ENCODE data around the gene IRF1.
A peak's percentile ranks its signal among the peaks of the same experiment; 100 is the strongest.

Gene IRF1

GRCh38 chr5:132459983-132460838, 30.4 kb downstream of the IRF1 start:
- Histone ChIP-seq H4K8ac (ENCODE audit: low read depth, low read length) (no peak overlapping the region), H2AK5ac (ENCODE audit: low read length) (no peak overlapping the region), H3K4me3 (ENCODE audit: low read length) (no peak overlapping the region), H3K23ac (ENCODE audit: low read length) (no peak overlapping the region), H2BK15ac (replicated peaks; ENCODE audit: low read depth) (no peak overlapping the region), H3K4ac (ENCODE audit: low read depth, low read length) (no peak overlapping the region), H3K36me3 (ENCODE audit: control insufficient read depth, insufficient read depth, low read length) (no peaks in the 10 kb centered on the region), H3K9ac (ENCODE audit: low read length) (no peak overlapping the region), H2BK5ac (ENCODE audit: low read length) (no peak overlapping the region), H3K18ac (ENCODE audit: low read length) (no peak overlapping the region), H3K27ac (ENCODE audit: low read depth, low read length) (no peak overlapping the region), H3K79me1 (ENCODE audit: low read length) (no peaks in the 10 kb centered on the region), H3K4me1 (ENCODE audit: control insufficient read depth, low read depth, low read length) (peaks cover 9% of the 10 kb centered on the region), H4K5ac (ENCODE audit: low read length) (no peak overlapping the region), H3K4me2 (ENCODE audit: low read length) (no peak overlapping the region), H2BK120ac (ENCODE audit: low read depth, low read length) (no peak overlapping the region), H3K27me3 (ENCODE audit: insufficient read depth, low read length, poor library complexity) (no peaks in the 10 kb centered on the region), H3K56ac (ENCODE audit: low read length) (no peak overlapping the region), H3K79me2 (ENCODE audit: control insufficient read depth, insufficient read depth, low read length) (no peaks in the 10 kb centered on the region)
- peak; percentile 55 for DNase-seq
- no CpG with 5 or more reads among the region's 8 CpGs for WGBS (ENCODE audit: extremely low coverage, insufficient coverage, low lambda C conversion rate)

GRCh38 chr5:132459031-132459982, 31.3 kb downstream of the IRF1 start:
- Histone ChIP-seq H4K5ac (ENCODE audit: low read length) (no peak overlapping the region), H3K27me3 (ENCODE audit: insufficient read depth, low read length, poor library complexity) (no peaks in the 10 kb centered on the region), H3K27ac (ENCODE audit: low read depth, low read length) (no peak overlapping the region), H3K9ac (ENCODE audit: low read length) (no peak overlapping the region), H3K4me2 (ENCODE audit: low read length) (no peak overlapping the region), H3K4me3 (ENCODE audit: low read length) (no peak overlapping the region), H3K79me2 (ENCODE audit: control insufficient read depth, insufficient read depth, low read length) (no peaks in the 10 kb centered on the region), H3K4me1 (ENCODE audit: control insufficient read depth, low read depth, low read length) (peaks cover 3% of the 10 kb centered on the region), H2BK120ac (ENCODE audit: low read depth, low read length) (no peak overlapping the region), H3K56ac (ENCODE audit: low read length) (no peak overlapping the region), H4K8ac (ENCODE audit: low read depth, low read length) (no peak overlapping the region), H3K4ac (ENCODE audit: low read depth, low read length) (no peak overlapping the region), H2BK5ac (ENCODE audit: low read length) (no peak overlapping the region), H3K18ac (ENCODE audit: low read length) (no peak overlapping the region), H3K36me3 (ENCODE audit: control insufficient read depth, insufficient read depth, low read length) (no peaks in the 10 kb centered on the region), H3K79me1 (ENCODE audit: low read length) (no peaks in the 10 kb centered on the region), H2BK15ac (replicated peaks; ENCODE audit: low read depth) (no peak overlapping the region), H2AK5ac (ENCODE audit: low read length) (no peak overlapping the region), H3K23ac (ENCODE audit: low read length) (no peak overlapping the region)
- no CpG with 5 or more reads among the region's 12 CpGs for WGBS (ENCODE audit: extremely low coverage, insufficient coverage, low lambda C conversion rate)
- DNase-seq: no peak

- H3K4me3 ChIP-seq (ENCODE audit: low read length): no peak overlapping the region
- H3K79me2 ChIP-seq (ENCODE audit: control insufficient read depth, insufficient read depth, low read length): no peaks in the 10 kb centered on the region
- H2AK5ac ChIP-seq (ENCODE audit: low read length): no peak overlapping the region
- no peaks in the 10 kb centered on the region for H3K79me1 ChIP-seq (ENCODE audit: low read length)
- no peak overlapping the region for H3K9ac ChIP-seq (ENCODE audit: low read length)
- WGBS (ENCODE audit: extremely low coverage, insufficient coverage, low lambda C conversion rate): no CpG with 5 or more reads among the region's 1 CpG
- no peaks in the 10 kb centered on the region for H3K36me3 ChIP-seq (ENCODE audit: control insufficient read depth, insufficient read depth, low read length)
- no peak overlapping the region for H4K5ac ChIP-seq (ENCODE audit: low read length)
- no peak overlapping the region for H3K23ac ChIP-seq (ENCODE audit: low read length)
- no peak overlapping the region for H4K8ac ChIP-seq (ENCODE audit: low read depth, low read length)
- H3K4me2 ChIP-seq (ENCODE audit: low read length): no peak overlapping the region
- H2BK5ac ChIP-seq (ENCODE audit: low read length): no peak overlapping the region
- H3K4me1 ChIP-seq (ENCODE audit: control insufficient read depth, low read depth, low read length): peaks cover 2% of the 10 kb centered on the region
- no peak overlapping the region for H2BK120ac ChIP-seq (ENCODE audit: low read depth, low read length)
- no peak overlapping the region for H3K18ac ChIP-seq (ENCODE audit: low read length)
- H3K56ac ChIP-seq (ENCODE audit: low read length): no peak overlapping the region
- H3K27me3 ChIP-seq (ENCODE audit: insufficient read depth, low read length, poor library complexity): no peaks in the 10 kb centered on the region
- H3K27ac ChIP-seq (ENCODE audit: low read depth, low read length): no peak overlapping the region
- H3K4ac ChIP-seq (ENCODE audit: low read depth, low read length): no peak overlapping the region
- no peak overlapping the region for H2BK15ac ChIP-seq (replicated peaks; ENCODE audit: low read depth)
- DNase-seq: no peak
Observed at GRCh38 chr5:132458651-132459030, 31.9 kb downstream of the IRF1 start.

GRCh38 chr5:132458226-132458560, 32.4 kb downstream of the IRF1 start:
- Histone ChIP-seq H3K4ac (ENCODE audit: low read depth, low read length) (no peak overlapping the region), H2BK15ac (replicated peaks; ENCODE audit: low read depth) (no peak overlapping the region), H3K23ac (ENCODE audit: low read length) (no peak overlapping the region), H2BK5ac (ENCODE audit: low read length) (no peak overlapping the region), H3K4me3 (ENCODE audit: low read length) (no peak overlapping the region), H3K4me1 (ENCODE audit: control insufficient read depth, low read depth, low read length) (peaks cover 2% of the 10 kb centered on the region), H3K79me2 (ENCODE audit: control insufficient read depth, insufficient read depth, low read length) (no peaks in the 10 kb centered on the region), H4K5ac (ENCODE audit: low read length) (no peak overlapping the region), H3K36me3 (ENCODE audit: control insufficient read depth, insufficient read depth, low read length) (no peaks in the 10 kb centered on the region), H3K4me2 (ENCODE audit: low read length) (no peak overlapping the region), H3K27me3 (ENCODE audit: insufficient read depth, low read length, poor library complexity) (no peaks in the 10 kb centered on the region), H4K8ac (ENCODE audit: low read depth, low read length) (no peak overlapping the region), H3K56ac (ENCODE audit: low read length) (no peak overlapping the region), H2AK5ac (ENCODE audit: low read length) (no peak overlapping the region), H3K27ac (ENCODE audit: low read depth, low read length) (no peak overlapping the region), H3K18ac (ENCODE audit: low read length) (no peak overlapping the region), H2BK120ac (ENCODE audit: low read depth, low read length) (no peak overlapping the region), H3K79me1 (ENCODE audit: low read length) (no peaks in the 10 kb centered on the region), H3K9ac (ENCODE audit: low read length) (no peak overlapping the region)
- WGBS (ENCODE audit: extremely low coverage, insufficient coverage, low lambda C conversion rate): no CpG with 5 or more reads among the region's 3 CpGs
- no peak for DNase-seq

GRCh38 chr5:132457371-132458225, 33.0 kb downstream of the IRF1 start:
- Histone ChIP-seq H3K4me3 (ENCODE audit: low read length) (no peak overlapping the region), H3K79me2 (ENCODE audit: control insufficient read depth, insufficient read depth, low read length) (no peaks in the 10 kb centered on the region), H3K18ac (ENCODE audit: low read length) (no peak overlapping the region), H3K23ac (ENCODE audit: low read length) (no peak overlapping the region), H3K56ac (ENCODE audit: low read length) (no peak overlapping the region), H2AK5ac (ENCODE audit: low read length) (no peak overlapping the region), H2BK120ac (ENCODE audit: low read depth, low read length) (no peak overlapping the region), H2BK15ac (replicated peaks; ENCODE audit: low read depth) (no peak overlapping the region), H3K4me1 (ENCODE audit: control insufficient read depth, low read depth, low read length) (peaks cover 2% of the 10 kb centered on the region), H3K27ac (ENCODE audit: low read depth, low read length) (no peak overlapping the region), H4K5ac (ENCODE audit: low read length) (no peak overlapping the region), H3K27me3 (ENCODE audit: insufficient read depth, low read length, poor library complexity) (no peaks in the 10 kb centered on the region), H3K79me1 (ENCODE audit: low read length) (no peaks in the 10 kb centered on the region), H4K8ac (ENCODE audit: low read depth, low read length) (no peak overlapping the region), H3K9ac (ENCODE audit: low read length) (no peak overlapping the region), H3K4ac (ENCODE audit: low read depth, low read length) (no peak overlapping the region), H3K4me2 (ENCODE audit: low read length) (no peak overlapping the region), H2BK5ac (ENCODE audit: low read length) (no peak overlapping the region), H3K36me3 (ENCODE audit: control insufficient read depth, insufficient read depth, low read length) (no peaks in the 10 kb centered on the region)
- WGBS (ENCODE audit: extremely low coverage, insufficient coverage, low lambda C conversion rate): no CpG with 5 or more reads among the region's 2 CpGs
- no peak for DNase-seq
